ENCODE data around the gene PSMD13. TPM values are rescaled to one million over a fixed set of nuclear protein-coding genes. Genes with fewer than 3 reads are reported as not detected.

Gene PSMD13
- total RNA-seq, 4 donors from 2014 or later = 57.8 to 118 (median 93.8) TPM

DNA sequence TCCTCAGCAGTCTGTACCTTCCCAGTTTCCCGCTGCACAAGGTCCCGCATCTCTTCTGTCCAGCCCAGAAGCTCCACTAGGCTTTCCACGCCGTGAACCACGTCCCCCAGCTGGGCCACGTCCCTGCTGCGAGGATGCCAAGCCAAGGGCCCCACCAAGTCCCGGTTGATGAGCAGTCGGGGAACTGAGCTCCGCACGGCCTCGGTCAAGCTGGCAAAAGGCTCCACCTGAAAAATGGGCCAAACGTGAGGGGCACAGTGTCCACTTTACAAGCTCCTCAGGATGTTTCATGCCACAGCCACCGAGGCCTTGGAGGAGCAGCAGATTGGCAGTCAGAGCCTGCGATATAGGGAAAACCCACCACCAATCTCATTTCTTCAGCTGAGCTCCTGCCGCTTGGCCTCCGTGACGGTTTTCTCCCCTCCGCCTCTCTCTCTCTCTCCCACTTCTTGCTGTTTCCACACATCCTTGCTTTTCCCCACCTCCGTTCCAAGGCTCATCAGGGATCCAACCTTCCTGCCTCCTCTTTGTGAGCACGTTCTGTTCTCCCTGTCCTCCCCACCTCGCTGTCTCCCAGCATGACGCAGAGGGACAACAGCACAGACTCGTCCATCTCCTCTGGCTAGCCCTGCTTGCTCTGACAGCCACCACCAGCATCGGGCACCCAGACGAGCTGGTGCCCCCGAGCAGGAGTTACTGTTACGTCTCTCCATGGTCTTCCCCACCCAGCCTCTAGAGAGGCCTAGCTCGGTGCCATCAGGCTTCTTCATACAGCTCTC is 17.8 kb upstream of the PSMD13 start:
- TF ChIP-seq, protein P1, sequence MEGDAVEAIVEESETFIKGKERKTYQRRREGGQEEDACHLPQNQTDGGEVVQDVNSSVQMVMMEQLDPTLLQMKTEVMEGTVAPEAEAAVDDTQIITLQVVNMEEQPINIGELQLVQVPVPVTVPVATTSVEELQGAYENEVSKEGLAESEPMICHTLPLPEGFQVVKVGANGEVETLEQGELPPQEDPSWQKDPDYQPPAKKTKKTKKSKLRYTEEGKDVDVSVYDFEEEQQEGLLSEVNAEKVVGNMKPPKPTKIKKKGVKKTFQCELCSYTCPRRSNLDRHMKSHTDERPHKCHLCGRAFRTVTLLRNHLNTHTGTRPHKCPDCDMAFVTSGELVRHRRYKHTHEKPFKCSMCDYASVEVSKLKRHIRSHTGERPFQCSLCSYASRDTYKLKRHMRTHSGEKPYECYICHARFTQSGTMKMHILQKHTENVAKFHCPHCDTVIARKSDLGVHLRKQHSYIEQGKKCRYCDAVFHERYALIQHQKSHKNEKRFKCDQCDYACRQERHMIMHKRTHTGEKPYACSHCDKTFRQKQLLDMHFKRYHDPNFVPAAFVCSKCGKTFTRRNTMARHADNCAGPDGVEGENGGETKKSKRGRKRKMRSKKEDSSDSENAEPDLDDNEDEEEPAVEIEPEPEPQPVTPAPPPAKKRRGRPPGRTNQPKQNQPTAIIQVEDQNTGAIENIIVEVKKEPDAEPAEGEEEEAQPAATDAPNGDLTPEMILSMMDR (IDR thresholded peaks at IDR 0.05; ENCODE audit: low read depth) = no peak

DNA sequence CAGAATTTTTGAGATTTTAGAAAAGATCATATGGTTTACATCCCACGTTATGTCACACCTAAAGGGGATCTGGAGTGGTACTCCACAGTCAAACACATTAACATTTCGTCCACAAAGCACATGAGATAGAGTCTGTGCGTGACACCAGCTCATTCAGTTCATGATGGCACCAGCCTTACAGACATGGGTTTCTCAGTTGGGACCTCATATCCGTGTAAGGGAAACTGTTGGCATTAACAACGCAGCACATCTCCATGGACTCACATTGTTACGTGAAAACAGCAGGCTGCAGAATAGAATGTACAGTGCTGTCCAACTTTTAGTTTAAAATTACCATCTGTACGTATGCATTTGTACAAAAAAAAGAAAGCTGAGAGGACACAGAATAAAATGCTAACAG is 15.2 kb upstream of the PSMD13 start:
- TF ChIP-seq, protein P1 (IDR thresholded peaks at IDR 0.05; ENCODE audit: low read depth) = no peak

DNA sequence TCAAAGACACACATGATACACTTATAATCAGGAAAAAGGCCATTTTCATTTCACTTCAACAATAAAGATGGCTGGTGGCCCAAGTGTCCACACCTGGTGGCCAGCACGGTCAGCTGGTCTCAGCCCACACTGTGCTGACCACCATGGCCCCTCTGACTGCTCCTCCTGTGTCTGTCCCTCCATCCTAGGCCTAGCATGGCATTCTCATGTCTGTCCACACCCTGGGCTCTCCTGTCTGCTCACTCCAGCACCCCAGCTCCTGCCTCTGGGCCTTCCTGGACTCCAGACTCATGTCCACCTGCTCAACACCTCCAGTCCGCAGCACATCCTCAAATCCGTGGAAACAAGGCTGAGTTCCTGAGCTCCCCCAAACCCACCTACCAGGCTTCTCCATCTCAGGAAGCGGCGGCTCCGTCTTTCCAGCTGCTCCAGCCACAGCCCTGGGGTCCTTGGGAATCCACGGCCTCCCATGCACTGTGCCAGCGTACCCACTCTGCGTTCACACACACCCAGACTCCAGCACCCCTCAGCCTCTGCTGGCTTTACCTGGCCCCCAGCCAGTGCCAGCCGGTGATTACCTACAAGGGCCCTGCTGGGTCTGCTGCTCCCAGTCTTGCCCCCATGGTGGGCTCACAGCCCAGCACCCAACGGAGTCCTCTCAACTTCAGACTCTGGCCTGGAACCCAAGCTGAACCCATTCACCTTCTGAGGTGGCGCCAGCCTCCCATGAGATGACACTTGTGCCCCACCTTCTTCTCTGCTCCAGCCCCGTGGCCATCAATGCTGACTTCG is 14.6 kb upstream of the PSMD13 start:
- TF ChIP-seq, protein P1 (IDR thresholded peaks at IDR 0.05; ENCODE audit: low read depth) = no peak

DNA sequence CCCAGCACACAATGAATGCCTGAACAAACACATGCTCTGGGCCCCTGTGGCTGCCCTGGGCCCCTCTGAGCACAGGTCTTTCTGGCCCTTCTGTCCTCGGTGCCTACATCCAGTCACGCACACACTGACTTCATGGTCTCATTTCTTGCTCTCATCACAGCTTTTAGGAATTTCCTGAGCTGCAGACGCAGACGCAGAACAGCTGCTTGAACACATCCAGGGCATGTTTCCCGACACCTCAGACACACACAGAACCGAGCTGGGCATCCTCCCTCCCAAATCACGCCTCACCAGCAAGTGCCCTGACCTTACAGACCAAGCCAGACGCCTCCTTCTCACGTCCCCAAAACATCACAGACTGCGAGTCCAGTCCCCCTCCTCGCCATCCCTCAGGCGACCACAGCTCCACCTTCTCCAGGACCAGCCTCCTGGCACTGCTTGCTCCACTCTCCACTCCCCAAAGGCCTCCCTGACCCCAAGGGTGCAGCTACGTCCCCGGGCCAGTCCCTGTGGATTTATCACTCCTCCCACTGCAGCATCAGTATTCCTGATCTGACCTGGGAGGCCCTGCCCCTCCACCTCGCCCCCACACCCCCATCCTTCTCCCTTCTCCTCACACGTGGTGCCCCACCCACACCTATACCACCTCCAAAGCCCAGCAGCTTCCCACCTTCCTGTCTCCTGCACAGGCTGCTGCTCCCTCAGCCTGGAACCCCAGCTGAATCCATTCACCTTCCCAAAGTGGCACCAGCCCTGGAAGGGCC is 13.6 kb upstream of the PSMD13 start:
- TF ChIP-seq, protein P1 (IDR thresholded peaks at IDR 0.05; ENCODE audit: low read depth) = no peak

DNA sequence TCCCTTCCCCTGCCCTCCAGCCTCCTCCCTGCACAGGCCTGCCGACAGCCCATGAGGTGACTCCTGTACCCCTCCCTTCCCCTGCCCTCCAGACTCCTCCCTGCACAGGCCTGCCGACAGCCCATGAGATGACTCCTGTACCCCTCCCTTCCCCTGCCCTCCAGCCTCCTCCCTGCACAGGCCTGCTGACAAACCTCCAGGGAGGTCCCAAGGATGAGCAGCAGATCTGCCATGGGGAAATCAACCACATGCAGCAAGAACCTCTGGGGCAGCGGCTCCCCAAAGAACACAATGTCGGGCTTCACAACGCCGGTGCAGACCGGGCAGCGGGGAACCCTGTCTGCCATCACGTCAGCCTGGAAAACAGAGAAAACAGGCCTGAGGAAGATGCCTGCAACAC is 12.9 kb upstream of the PSMD13 start:
- TF ChIP-seq, protein P1 (IDR thresholded peaks at IDR 0.05; ENCODE audit: low read depth) = no peak

DNA sequence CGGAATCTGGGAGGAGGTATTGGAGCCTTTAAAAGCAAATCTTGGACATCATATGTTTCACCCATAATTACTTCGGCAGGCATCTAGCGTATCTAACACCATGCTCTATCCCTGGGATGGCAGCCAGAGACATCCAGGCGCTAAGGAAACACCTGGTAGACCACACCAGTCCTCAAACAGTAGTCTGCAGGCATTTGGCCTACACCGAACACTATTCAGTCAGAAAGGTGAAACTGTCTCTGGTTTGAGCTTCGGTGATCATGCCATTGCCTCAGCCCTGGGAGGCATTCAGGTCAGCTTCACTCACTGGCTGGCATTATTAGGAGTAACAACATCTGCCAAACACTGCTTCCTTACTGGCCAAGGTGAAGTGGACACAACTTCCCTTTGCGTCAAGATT is 12.4 kb upstream of the PSMD13 start:
- TF ChIP-seq, protein P1 (IDR thresholded peaks at IDR 0.05; ENCODE audit: low read depth) = no peak
